Omental fat pad (tissue), 4 donors: ENCODE data around the gene TMCO5A. TPM values are rescaled to one million over a fixed set of nuclear protein-coding genes. Genes with fewer than 3 reads are reported as not detected.
A peak's percentile ranks its signal among the peaks of the same experiment; 100 is the strongest.

Experiments
- ATAC-seq: fragments of 150-250 bp; one replicate; pipeline ENCODE4 v1.9.1; 2016; ENCODE audit warnings: mild to moderate bottlenecking, moderate library complexity; ENCODE audit not compliant: low FRiP score
- DNase-seq: peaks from one replicate; pipeline ENCODE4 v3.0.0-alpha.2; 2019; ENCODE audit warnings: low spot score
- total RNA-seq, 4 donors: library from RNA; depleted of rRNA; stranded (reverse); fragments of >200 nt; gene quantifications; one replicate each; pipeline ENCODE4 v1.1.0, GENCODE V29; 2016
- TF ChIP-seq, protein P1 (sequence below), 3 donors: fragments of 450-650 bp; IDR thresholded peaks; one replicate each; pipeline ENCODE4 v1.5.1; 2016 to 2017; ENCODE audit warnings: antibody characterized with exemption in 3 of 3, mild to moderate bottlenecking in 3 of 3, moderate library complexity in 2 of 3

Gene TMCO5A
- total RNA-seq, 4 donors from 2014 or later = not detected

DNA sequence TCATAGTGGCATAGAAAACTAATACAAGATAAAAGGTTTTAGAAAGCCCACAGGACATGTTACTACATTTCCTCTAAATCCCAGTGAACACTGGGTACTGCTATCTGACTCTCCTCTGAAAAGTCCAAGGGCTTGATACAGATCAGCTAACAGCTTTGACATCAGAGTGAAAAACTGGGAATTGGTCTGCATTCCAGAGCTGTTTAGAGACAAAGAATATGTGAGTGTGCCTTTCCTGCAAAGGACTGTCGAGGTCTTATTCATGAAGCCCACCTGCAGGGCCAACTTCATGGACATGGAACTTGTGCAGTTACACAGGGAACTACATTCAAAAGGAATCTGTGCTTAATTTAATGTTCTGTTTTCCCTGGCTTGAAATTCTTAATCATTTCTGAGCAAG is 5.2 kb upstream of the TMCO5A start:
- TF ChIP-seq, protein P1, sequence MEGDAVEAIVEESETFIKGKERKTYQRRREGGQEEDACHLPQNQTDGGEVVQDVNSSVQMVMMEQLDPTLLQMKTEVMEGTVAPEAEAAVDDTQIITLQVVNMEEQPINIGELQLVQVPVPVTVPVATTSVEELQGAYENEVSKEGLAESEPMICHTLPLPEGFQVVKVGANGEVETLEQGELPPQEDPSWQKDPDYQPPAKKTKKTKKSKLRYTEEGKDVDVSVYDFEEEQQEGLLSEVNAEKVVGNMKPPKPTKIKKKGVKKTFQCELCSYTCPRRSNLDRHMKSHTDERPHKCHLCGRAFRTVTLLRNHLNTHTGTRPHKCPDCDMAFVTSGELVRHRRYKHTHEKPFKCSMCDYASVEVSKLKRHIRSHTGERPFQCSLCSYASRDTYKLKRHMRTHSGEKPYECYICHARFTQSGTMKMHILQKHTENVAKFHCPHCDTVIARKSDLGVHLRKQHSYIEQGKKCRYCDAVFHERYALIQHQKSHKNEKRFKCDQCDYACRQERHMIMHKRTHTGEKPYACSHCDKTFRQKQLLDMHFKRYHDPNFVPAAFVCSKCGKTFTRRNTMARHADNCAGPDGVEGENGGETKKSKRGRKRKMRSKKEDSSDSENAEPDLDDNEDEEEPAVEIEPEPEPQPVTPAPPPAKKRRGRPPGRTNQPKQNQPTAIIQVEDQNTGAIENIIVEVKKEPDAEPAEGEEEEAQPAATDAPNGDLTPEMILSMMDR (IDR thresholded peaks at IDR 0.05) = no peak
- ATAC-seq (no peak), DNase-seq (no peak)

DNA sequence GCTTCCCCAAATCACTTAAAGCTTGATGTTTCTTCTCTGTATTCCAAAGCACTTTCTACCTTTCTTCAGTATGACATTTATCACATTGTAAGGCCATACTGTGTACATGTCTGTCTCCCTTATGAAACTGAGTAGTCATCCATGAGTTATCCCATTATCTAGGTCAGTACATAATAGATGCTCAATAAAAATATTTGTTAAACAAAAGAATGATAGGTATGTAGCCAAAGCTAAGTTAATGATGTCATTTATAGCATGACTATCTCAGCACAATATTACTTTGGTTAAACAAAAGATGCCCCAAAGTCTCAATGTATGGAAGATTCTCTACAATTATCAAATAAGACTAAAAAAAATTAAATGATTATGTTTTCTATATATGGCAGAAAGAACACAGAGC is 3.1 kb upstream of the TMCO5A start:
- no peak for DNase-seq
- no peak for ATAC-seq
- TF ChIP-seq, protein P1 (IDR thresholded peaks at IDR 0.05) = no peak

DNA sequence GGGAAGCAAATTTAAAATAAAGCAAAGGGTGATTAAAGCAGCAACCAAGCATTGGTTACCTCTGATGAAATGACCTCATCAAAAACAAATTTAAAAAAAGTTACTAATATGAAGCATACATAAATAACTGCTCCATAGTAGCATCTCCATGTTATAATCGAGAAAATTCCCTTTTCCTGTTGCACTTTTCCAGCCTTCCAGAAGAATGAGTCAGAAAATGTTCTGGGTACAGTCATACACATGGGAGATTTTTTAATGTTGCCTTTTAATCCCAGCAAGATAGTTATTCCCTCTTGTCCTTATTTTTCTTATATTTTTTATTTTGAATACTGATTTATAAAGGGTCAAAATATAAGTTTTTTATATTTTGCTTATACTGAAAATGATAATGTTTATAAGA is 2.6 kb upstream of the TMCO5A start:
- ATAC-seq (peak; percentile 63), DNase-seq (no peak)
- TF ChIP-seq, protein P1 (IDR thresholded peaks at IDR 0.05) = no peak

DNA sequence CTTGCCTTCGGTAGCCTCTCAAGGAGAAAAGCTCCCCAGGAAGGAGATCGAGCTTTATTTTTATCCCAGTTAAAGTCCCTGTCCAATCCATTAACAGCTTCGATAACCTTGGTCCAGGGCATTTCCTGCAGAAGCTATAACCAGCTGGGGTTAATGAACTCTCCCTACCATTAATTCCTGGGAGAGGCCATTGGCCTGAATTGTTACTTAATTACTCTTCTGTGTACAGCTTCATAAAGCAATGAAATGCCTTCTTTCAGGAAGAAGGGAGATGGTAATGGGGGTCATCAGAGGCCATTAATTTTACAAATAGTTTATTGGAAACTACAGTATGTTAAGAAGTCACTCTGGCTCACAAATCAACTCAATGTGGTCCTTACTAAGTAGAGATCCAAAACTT is 1.9 kb upstream of the TMCO5A start:
- ATAC-seq = no peak
- TF ChIP-seq, protein P1 (IDR thresholded peaks at IDR 0.05) = no peak
- DNase-seq = no peak

DNA sequence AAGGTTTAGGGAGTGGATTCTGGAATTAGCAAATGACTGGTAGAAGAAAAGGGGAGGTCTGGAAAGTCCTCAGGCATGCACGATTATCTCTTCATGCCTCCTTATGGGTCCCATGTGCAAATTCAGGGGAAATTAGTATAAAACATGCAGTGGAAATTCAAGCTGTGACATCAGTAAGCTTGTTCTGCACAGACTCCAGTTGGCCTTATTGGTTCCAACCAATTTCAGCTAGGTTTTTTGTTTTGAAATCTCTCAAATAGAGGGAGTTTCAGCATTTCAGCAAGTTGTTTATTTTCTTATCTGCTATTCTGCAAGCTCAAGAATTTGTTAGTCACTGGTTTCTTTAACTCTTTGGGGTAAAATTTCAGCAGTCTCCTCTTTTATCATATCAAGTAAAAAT is 774 bp upstream of the TMCO5A start:
- TF ChIP-seq, protein P1 (IDR thresholded peaks at IDR 0.05) = no peak
- no peak for DNase-seq
- ATAC-seq = peak; percentile 26

DNA sequence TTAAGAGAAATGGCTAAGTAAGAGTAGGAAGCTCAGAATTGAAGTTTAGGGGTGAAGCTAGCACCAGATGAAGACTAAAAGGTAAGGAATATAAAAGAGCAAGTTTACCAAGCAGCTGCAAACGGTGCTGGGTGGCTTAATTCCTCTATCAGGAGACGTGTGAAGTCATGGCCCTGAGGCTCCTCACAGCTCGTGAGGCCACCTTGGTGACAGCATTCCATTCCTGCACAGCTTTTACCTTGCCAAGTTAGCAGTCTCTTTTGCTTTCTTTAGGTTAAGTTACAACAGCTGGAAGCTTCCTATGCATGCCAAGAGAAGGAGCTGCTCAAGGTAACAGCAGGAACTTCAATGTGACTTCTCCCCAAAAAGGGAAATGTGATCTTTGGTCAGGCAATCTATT is 6.4 kb downstream of the TMCO5A start:
- no peak for ATAC-seq
- TF ChIP-seq, protein P1 (IDR thresholded peaks at IDR 0.05) = no peak

DNA sequence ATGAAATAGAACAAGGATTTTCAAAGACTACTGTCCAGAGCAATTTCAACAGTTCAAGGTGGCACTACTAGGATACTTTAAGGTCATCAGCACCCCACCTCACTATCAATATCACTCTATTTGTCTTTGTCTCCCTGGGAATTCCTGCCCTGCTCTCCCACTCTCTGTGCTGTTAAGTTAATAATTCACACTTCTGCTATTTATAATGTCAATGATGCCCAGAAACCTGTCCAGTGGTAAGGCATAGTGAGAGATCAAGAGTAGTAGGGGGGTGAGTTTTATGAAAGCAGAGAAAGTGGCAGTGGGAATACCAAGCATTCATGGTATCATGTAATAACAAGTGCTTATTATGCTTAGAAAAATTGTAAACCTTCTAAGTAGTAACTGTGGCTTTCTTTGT is 7.3 kb downstream of the TMCO5A start:
- DNase-seq (no peak), ATAC-seq (no peak)
- TF ChIP-seq, protein P1 (IDR thresholded peaks at IDR 0.05) = no peak

More for the DNA sequence above, 6.4 kb downstream of the TMCO5A start:
- DNase-seq = no peak
